Measurements from ENCODE around the gene YIPF7.

Gene YIPF7

GRCh38 chr4:44616621-44617020, 34.8 kb downstream of the YIPF7 start:
- Mint-ChIP-seq H3K27ac (no peak overlapping the region), H3K27me3 (ENCODE audit: low read depth) (no peaks in the 10 kb centered on the region), H3K36me3 (ENCODE audit: low read depth) (no peaks in the 10 kb centered on the region), H3K4me3 (no peak overlapping the region), H3K4me1 (no peaks in the 10 kb centered on the region), H3K9me3 (no peaks in the 10 kb centered on the region)
- TF ChIP-seq CTCF (IDR thresholded peaks at IDR 0.05; ENCODE audit: unreplicated experiment in 3 of 3), result no peak

DNA sequence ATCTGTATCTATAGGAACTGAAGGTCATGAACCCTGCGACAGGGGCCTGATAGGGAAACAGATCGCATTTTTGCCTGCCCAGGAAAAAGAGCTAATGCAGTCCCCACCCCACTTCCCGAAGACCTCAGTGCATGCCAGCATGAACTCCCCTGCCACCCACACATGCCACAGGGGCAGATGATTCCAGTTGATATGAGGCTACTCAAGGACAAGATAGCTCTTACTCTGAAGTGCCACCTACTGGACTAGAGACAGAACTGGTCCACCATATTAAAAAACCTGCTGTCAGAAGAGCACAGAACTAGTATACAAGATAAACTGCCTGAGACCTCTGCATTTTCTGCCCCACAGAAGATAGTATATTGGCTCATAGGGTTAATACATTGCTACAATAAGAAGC, 68.0 kb downstream of the YIPF7 start:
- Mint-ChIP-seq H3K4me1 (no peaks in the 10 kb centered on the region), H3K4me3 (no peak overlapping the region), H3K36me3 (ENCODE audit: low read depth) (no peaks in the 10 kb centered on the region), H3K9me3 (peaks cover 3% of the 10 kb centered on the region), H3K27ac (no peak overlapping the region), H3K27me3 (ENCODE audit: low read depth) (no peaks in the 10 kb centered on the region)
- TF ChIP-seq CTCF (IDR thresholded peaks at IDR 0.05; ENCODE audit: unreplicated experiment in 3 of 3), result no peak

GRCh38 chr4:44580231-44580630, 71.2 kb downstream of the YIPF7 start:
- Mint-ChIP-seq H3K4me3 (no peak overlapping the region), H3K4me1 (no peaks in the 10 kb centered on the region), H3K27me3 (ENCODE audit: low read depth) (no peaks in the 10 kb centered on the region), H3K36me3 (ENCODE audit: low read depth) (no peaks in the 10 kb centered on the region), H3K27ac (no peak overlapping the region), H3K9me3 (peaks cover 3% of the 10 kb centered on the region)
- TF ChIP-seq CTCF (IDR thresholded peaks at IDR 0.05; ENCODE audit: unreplicated experiment in 3 of 3), result no peak

DNA sequence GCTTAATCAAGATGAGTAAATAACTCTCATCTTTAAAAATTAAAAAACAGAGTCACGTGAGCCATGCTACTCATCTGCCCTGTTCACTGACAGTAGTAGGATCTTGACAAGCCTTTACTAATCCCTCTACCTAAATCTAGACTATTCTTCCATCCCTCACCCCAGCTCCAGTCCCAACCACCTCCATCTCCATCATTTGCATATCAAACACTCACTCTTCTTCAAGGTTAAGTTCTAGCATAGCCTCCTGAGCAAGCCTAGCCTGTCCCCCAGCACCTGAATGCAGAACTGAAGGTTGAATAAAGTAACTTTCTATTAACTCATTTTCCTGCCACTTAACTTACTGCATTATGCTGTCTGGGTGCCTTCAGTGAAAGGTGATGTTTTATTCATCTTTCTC, 72.5 kb downstream of the YIPF7 start:
- Mint-ChIP-seq H3K27ac (no peak overlapping the region), H3K27me3 (ENCODE audit: low read depth) (no peaks in the 10 kb centered on the region), H3K9me3 (peaks cover 3% of the 10 kb centered on the region), H3K4me3 (no peak overlapping the region), H3K4me1 (no peaks in the 10 kb centered on the region), H3K36me3 (ENCODE audit: low read depth) (no peaks in the 10 kb centered on the region)
- no peak for TF ChIP-seq CTCF (IDR thresholded peaks at IDR 0.05; ENCODE audit: unreplicated experiment in 3 of 3)

Data from nephron (organoid).